ENCODE data around the gene CD47.

DNA sequence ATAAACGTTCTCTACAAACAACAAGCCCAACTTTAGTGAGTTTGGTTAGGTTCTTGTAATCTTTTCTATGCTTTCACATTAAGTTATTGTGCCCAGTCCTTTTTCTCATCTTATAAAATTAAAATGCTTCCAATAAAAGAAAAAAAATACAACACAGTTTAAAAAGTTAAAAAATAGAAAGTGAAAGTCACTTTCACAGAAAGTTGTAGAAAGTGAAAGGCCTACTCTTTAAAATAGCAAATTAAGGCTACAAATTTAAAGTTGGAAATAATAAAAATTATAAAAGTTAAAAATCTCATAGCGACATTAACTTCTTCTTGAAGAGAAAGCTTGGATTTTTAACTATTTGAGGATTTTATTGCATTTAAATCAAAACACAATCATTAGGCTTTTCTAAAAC lies 35.9 kb downstream of the CD47 start:
- no peak for TF ChIP-seq POLR2A (IDR thresholded peaks at IDR 0.05; ENCODE audit: borderline replicate concordance, extremely low read depth, insufficient read depth, insufficient read length)
- TF ChIP-seq, protein P1, sequence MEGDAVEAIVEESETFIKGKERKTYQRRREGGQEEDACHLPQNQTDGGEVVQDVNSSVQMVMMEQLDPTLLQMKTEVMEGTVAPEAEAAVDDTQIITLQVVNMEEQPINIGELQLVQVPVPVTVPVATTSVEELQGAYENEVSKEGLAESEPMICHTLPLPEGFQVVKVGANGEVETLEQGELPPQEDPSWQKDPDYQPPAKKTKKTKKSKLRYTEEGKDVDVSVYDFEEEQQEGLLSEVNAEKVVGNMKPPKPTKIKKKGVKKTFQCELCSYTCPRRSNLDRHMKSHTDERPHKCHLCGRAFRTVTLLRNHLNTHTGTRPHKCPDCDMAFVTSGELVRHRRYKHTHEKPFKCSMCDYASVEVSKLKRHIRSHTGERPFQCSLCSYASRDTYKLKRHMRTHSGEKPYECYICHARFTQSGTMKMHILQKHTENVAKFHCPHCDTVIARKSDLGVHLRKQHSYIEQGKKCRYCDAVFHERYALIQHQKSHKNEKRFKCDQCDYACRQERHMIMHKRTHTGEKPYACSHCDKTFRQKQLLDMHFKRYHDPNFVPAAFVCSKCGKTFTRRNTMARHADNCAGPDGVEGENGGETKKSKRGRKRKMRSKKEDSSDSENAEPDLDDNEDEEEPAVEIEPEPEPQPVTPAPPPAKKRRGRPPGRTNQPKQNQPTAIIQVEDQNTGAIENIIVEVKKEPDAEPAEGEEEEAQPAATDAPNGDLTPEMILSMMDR (IDR thresholded peaks at IDR 0.05 in 2 of 3, conservative IDR thresholded peaks at IDR 0.05 in 1 of 3; ENCODE audit: borderline replicate concordance in 1 of 3, insufficient read depth in 1 of 3, low read depth in 2 of 3, low read length in 2 of 3): no peak
- TF ChIP-seq SRF (IDR thresholded peaks at IDR 0.05; ENCODE audit: low read depth): no peak
- TF ChIP-seq SP1 (IDR thresholded peaks at IDR 0.05; ENCODE audit: low read depth): no peak
- TF ChIP-seq POLR2AphosphoS5 (IDR thresholded peaks at IDR 0.05; ENCODE audit: low read depth, low read length): no peak
- TF ChIP-seq REST (IDR thresholded peaks at IDR 0.05; ENCODE audit: low read depth): no peak
- TF ChIP-seq, protein P2, sequence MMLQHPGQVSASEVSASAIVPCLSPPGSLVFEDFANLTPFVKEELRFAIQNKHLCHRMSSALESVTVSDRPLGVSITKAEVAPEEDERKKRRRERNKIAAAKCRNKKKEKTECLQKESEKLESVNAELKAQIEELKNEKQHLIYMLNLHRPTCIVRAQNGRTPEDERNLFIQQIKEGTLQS (IDR thresholded peaks at IDR 0.05): no peak
- TF ChIP-seq SIN3A (IDR thresholded peaks at IDR 0.05; ENCODE audit: low read depth): no peak
- TF ChIP-seq FOSL1 (IDR thresholded peaks at IDR 0.05; ENCODE audit: low read depth): no peak
- TF ChIP-seq EZH2 (IDR thresholded peaks at IDR 0.05): no peak
- TF ChIP-seq YY1 (IDR thresholded peaks at IDR 0.05; ENCODE audit: extremely low read depth, insufficient replicate concordance, low read depth, low read length): no peak
- no peak for TF ChIP-seq CBX3 (IDR thresholded peaks at IDR 0.05; ENCODE audit: low read depth)
- TF ChIP-seq EGR1 (IDR thresholded peaks at IDR 0.05; ENCODE audit: low read depth): no peak
